Thyroid gland (tissue), 4 donors: ENCODE data around the gene CDC34.
"Not testable (repeated sequence)": the region's sequence is repeated elsewhere in the genome, so short reads cannot be mapped to it uniquely, and the experiment has no call there.

Experiments used
- CTCF ChIP-seq, 6 experiments: fragments of 200-600 bp in 3 of 6; fragments of 450-650 bp in 3 of 6; sonication (generic) in 3 of 6; IDR thresholded peaks; one replicate each; pipeline ENCODE4 v1.5.1; 2016 to 2019; ENCODE audit warnings: antibody characterized with exemption in 6 of 6, mild to moderate bottlenecking in 2 of 6, inconsistent platforms in 1 of 6, moderate library complexity in 1 of 6
- POLR2A ChIP-seq, 2 donors: fragments of 450-650 bp; IDR thresholded peaks; one replicate each; pipeline ENCODE4 v1.6.1; 2017; ENCODE audit warnings: antibody characterized with exemption in 2 of 2, mild to moderate bottlenecking in 2 of 2, moderate library complexity in 1 of 2

- not testable (repeated sequence) for TF ChIP-seq CTCF, POLR2A (IDR thresholded peaks at IDR 0.05)
Observed at GRCh38 chr19:585146-585545, 53.6 kb downstream of the CDC34 start.
